HG03457 (cell line): ENCODE measurements around the gene SGK1.
"Not testable (repeated sequence)": the region's sequence is repeated elsewhere in the genome, so short reads cannot be mapped to it uniquely, and the experiment has no call there.

Source experiments
- ATAC-seq: cut with Tn5 transposase; IDR thresholded peaks from one replicate; pipeline ENCODE4 v1.9.1; 2021; ENCODE audit warnings: moderate number of reproducible peaks; ENCODE audit not compliant: unreplicated experiment

Gene SGK1

DNA sequence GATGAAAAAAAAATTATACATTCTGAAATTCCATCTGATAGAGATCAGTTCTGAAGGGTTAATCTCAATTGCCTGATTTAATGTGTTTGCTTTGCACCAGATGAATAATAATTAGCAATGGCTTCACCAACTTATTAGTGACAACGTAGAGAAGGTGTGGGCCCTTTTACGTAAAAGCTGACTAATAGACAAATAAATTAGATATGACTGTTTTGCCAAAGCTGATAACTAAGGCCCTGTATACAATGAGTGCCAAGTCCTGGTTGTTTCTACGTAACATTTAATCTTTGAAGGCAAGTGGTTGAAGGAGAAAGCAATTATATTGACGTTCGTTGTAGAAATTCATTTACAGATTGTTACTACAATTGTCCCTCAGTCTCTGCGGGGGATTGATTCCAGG is 10.8 kb downstream of the SGK1 start:
- no peak for ATAC-seq

DNA sequence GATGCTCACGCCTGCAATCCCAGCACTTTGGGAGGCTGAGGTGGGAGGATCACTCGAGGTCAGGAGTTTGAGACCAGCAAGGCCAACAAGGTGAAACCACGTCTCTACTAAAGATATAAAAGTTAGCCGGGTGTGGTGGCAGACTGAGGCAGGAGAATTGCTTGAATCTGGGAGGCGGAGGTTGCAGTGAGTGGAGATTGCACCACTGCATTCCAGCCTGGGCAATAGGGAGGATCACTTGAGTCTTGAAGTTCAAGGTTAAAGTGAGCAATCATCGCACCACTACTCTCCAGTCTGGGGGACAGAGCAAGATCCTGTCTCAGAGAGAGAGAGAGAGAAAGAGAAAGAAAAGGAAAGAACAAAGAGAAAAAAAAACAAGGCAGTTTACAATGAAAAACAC is 13.5 kb downstream of the SGK1 start:
- ATAC-seq = not testable (repeated sequence)

DNA sequence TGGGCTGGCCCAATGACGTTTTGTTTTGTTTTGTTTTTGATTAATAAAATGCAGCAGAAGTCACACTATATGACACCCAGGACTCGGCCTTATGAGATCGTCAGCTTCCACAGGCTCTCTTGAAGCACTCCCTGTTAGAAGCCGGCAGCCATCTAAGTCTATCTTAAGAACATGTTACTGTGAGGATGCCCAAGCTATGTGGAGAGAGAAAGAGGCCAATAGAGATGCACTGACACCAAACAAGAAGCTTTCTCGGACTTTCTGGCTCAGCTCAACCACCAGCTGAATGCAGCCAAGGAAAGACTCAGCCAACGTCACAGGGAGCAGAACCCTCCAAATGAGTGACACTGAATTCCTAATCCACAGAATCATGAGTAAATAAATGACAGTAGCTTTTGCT is 14.0 kb downstream of the SGK1 start:
- ATAC-seq = no peak

DNA sequence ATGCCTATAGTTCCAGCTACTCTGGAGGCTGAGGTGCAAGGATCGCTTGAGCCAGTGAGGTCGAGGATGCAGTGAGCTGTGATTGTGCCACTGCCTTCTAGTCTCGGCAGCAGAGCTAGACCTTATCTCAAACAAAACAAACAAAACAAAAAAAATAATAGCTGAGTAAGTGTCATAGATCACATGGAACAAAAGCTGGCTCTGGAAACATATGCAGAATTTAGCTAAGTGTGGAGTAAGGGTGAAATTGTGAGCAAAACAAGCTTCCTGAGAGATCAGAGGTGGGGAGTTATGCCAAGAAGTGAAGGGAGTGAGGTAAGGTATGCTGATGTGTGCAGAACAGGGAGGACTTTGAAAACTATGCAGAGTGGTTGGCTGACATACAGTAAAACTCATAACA is 18.7 kb downstream of the SGK1 start:
- no peak for ATAC-seq

DNA sequence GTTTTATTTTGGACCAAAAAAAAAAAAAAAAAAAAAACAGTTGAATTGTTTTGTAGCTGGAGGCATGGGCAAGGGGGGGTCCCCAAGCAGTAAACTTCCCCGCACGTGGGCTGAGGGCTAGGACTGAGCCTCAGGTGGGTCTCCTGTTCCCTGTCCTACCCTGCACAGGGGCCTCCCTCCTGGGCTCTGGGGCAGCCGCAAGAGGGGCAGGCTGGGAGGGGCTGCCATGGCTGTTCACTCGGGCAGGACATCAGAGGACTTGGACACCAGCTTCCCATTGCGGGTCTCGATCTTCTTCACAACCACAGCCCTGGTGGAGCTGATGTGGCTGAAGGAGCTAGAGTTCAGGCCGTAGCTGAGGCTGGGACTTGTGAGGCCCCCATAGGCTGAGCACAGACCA is 21.1 kb downstream of the SGK1 start:
- no peak for ATAC-seq

DNA sequence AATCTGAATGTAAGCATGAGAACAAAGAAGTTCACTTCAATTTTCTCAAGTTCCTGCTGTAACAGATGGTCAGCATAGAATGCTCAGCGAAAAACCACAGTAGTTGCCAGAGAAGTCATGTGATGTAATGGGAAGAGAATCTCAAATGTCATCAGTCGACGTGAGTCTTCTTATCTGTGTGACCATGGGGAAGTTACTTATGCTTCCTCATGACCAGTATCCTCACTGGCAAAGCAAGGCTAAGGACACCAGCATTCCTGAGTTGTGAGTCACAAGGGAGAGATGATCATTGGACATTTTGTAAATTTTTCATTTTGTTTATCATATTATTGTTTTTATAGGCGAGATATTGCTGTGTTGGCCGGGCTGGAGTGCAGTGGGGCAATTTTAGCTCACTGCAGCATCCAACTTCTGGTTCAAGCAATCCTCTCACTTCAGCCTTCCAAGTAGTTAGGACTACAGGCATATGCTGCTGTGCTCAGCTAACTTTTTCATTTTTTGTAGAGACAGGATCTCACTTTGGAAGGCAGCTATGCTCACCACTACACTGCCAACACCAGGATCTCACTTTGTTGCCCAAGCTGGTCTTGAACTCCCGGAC is 21.9 kb downstream of the SGK1 start:
- no peak for ATAC-seq

DNA sequence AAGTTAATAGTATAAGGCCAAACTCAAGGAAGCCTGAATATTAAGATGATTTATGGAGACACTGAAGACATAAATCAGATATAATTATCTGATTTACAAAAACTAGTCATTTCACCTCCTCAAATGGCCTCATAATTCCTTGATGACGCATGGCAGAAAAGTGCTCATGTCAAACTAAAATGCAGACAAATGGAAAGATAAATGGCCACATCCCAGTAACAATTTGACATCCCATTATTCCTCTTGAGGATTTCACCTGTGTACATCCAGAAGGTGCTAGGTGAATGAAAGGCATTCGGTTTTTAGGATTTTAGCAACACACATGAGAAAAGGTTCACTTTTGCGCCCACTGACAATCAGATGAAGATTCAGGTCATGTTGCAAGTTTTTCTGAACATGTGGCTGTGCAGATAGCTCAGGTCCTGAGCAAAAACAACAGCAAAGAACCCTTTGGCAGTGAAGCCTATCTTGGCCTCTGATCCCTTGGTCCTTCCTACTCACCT is 24.2 kb downstream of the SGK1 start:
- ATAC-seq = no peak

DNA sequence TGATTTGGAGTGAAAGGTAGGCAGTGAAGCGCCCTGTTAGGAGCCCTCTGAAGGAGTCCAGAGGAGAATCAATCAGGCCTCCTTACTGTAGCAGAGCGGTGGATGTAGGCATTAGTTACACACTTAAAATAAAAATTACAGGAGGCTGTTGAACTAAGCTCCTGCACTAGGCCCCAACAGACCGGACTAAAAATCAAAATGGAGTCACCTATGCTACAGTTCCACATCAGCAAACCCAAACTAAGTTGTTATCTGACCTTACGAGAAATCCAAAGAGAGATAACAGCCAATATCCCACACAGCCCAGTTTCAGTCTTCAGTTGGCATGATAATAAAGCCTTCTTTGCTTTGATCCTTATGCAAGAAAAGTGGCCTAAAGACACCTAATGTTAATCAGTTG is 26.8 kb downstream of the SGK1 start:
- no peak for ATAC-seq

DNA sequence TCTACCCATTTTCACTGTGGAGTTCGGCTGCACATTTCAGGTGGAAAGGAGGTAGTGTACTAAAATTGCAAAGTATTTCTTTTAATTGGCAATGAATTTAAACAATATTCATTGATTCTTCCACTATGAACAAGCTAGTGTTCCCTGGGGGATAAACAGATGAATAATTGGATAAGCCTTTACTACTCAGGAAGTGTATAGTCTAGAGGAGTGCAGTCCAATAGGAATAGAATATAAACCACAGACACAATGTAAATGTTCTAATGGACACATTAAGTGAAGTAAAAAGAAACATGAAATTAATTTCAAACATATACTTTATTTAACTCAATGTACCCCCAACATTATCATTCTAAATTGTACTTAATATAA is 28.7 kb downstream of the SGK1 start:
- no peak for ATAC-seq

DNA sequence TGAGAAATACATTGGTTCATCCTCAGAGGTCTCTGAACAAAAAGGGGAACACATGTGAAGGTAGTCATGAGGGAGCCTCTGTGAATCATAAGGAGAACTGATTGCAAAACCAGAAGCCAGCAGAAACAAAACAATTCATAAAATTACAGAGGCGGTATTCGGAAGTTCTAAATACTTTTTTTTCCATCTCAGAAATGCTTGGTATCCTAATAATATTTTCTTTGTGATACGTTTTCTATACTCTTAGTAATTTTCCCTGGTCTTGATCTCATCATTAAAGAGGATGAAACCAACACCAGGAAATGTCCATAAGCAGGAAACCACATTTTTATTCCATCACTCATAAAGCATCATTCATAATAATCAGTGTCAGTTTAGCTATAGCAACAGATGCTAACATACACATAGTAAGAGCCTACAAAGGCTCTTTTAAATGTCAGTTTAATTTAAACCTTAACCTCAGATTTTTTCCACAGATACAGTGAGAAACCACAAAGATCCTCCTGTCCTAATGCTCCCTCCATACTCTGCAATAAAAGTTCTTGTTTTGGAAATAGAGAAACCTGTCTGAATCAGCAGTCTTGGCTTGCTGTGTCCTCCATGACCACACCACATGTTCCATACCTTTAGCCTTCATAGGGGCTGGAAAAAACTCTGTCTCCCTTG is 29.2 kb downstream of the SGK1 start:
- peak; percentile 68 for ATAC-seq

DNA sequence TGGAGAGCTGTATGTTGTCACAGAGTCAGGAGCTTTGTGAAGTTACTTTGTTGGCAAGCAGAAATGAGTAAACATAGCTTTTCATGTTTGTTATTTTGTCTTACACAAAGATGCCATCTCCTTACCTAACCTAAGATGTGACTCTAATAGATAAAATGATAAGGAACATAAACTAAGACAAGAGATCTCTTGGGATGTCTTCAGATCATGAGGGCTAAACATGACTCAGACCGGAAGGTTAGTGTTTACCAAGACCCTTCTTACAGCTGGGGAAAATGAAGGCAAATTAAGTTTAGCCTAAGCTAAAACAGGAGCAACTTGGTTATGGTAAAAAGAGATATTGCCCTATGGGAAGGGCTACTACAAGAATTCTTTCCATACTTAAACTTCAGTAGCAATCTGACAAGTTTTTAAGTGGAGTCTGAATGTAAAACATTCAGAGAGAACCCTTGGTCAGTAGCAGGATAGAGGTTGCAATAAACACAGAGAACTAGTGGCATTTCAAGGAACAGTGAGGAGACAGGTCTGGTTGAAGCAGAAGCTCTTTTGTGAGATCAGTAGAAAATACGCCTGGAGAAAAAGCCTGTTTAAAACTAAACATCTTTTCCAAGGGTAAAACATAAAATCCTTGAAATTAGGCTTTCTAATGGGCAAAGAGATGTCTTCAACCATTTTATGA is 29.9 kb downstream of the SGK1 start:
- no peak for ATAC-seq

DNA sequence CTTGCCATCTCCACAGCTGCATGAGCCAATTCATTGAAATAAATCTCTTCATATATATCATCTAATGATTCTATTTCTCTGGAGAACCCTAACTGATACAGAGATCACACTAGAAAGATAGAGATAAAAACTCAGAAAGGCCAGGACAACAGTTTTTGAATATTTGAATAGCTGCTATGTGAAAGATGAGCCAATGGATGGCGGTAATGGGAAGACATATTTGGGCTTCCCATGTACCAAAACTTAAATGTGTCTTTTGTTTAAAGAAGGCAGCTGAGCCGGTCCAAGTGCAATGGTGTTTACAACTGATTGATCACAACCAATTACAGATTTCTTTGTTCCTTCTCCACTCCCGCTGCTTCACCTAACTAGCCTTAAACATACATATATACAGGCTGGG is 35.1 kb downstream of the SGK1 start:
- no peak for ATAC-seq

DNA sequence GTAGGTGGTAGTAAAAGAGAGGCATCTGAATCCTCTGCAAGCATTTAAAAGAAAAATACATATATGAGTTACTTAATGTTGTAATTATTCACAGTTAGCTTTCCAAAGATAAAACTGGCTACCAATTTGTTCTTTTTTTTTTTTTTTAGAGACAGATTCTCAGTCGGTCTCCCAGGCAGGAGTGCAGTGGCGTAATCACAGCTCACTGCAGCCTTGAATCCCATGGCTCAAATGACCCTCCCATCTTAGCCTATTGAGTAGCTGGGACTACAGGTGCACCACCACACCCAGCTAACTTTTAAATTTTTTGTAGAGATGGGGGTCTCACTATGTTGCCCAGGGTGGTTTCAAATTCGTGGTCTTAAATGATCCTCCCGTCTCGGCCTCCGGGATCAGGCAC is 36.5 kb downstream of the SGK1 start:
- ATAC-seq = no peak

DNA sequence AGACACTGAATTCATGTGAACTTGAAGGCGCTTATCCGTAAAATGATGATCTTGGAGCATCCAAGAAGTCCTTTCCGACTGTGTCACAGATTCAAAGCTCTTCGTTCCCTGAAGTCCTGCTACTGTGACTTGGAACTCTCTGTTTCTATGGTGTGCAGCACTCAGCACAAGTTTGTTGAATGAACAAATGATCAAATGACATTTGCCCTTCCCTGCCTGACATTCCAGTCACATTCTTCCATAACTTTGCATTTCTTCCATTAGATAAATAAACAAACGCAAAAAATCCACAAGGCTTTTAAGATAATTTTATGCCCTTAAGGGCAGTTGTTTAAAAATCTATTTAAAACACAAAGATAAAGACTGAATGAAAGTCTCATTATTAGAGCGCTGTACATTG is 39.9 kb downstream of the SGK1 start:
- ATAC-seq = no peak

DNA sequence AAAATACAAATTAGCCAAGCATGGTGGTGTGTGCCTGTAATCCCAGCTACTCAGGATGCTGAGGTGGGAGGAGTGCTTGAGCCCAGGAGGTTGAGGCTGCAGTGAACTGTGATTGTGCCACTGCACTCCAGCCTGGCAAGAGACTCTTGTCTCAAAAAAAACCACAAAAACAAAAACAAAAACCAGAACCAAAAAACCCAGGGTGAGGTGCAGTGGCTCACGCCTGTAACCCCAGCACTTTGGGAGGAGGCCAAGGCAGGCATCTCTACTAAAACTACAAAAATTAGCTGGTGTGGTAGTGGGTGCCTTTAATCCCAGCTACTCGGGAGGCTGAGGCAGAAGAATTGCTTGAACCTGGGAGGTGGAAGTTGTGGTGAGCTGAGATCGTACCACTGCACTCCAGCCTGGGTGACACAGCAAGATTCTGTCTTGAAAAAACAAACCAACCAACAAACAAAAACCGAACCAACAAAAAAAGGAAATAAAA is 41.0 kb downstream of the SGK1 start:
- ATAC-seq = not testable (repeated sequence)

DNA sequence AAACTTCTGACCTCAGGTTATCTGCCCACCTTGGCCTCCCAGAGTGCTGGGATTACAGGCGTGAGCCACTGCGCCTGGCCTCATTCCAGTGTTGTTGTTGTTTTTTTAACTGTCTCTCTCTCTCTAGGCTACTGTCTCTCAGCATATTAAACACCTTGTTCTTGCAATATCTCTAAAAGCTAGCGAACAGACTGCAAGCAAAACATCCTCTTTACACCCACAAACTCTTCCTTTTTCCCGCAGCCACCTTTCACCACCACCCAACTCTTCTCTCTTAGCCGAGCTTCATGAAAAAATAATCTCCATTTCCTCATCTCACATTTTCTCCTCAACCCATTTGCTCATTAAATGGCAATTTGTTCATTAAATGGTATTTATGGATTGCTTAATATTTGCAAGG is 45.5 kb downstream of the SGK1 start:
- ATAC-seq = no peak

DNA sequence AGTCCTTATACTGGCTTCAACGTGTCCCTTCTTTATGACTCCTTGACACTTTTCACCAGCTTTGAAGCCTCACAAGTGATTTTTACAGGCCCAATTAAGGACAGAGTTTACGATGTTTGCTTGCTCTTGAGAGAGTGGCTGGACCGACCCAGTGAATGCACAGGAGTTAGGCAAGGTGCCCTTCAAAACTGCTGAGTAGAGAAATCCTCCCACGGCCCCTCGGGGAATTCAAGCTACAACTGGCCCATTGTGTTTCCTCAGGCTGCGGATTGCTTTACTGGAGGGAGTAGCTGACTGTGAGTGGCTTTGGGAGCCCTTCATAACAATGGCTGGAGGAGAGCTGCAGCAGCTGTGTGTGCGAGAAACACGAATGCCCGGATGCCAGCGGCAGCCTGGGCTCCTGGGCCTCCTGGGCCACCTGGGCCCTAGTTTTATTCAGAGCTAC is 50.0 kb downstream of the SGK1 start:
- no peak for ATAC-seq

DNA sequence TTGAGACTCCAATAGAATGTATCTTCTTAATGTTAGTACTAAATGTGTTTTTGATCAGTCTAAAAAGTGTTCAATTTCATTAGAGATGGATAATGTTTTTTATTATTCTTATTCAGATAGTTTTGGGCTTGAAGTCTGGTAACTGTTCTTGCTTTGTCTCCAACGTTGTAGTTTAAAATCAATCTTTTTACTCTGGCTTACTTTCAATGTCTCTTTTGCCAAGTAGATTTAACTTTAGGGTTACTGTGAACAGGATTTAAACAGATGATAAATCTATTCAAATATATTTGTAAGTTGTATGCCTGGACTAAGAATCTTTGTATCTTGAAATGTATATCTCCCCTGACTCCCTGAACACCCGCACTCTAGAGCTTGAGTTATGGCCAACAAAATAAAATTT is 51.1 kb downstream of the SGK1 start:
- no peak for ATAC-seq

DNA sequence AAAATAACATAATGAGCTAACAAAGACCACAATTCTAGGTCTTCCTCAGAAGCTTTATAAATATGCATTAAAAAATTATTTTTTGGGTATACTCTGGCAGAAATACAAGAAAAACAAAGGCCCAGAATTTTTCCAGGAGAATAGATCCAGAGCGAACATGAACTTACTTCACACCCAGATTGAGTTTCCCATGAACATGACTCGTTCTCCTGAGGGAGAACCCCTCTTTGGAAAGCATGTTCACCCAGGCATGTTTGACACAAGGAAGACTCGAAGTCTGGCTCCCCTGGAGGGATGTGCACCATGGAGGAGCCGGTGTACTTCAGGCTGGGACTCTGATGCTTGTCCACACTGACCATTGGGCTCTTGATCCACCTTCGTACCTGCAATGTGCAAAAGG is 56.1 kb downstream of the SGK1 start:
- no peak for ATAC-seq

DNA sequence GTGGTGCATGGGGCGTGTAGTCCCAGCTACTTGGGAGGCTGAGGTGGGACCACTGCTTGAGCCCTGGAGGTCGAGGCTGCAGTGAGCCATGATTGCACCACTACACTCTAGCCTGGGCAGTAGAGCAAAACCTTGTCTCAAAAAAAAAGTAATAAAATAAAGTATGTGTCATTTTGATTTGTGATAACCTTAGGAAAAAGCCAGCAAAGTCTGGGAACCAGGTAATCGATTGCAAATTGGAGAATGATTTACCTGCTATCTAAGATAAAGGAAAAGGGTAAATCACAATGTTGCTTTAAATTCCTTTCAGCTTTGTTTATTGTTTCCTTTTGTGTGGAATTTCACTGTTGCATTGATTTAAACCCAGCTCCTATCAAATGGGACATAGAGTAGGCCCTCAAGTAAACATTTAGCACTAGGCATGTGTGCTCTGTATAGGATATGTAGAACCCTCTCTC is 59.0 kb downstream of the SGK1 start:
- ATAC-seq = no peak

DNA sequence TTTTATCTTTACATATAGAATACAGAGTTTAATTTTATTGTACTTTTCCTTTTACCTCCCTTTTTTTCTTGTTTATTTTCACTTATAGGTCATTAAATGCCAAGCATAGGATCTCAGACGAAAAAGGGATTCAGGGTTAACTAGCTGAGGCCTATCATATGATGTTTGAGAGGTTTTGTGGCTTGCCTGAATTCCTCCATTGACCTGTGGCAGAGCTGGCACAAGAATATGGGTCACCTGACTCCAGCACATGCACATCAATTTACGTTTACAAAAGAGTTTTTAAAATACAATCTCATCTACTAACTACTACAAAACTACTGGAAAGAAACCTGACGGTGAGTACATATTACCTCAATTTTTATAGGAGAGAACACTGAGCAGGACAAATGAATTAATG is 60.4 kb downstream of the SGK1 start:
- no peak for ATAC-seq

DNA sequence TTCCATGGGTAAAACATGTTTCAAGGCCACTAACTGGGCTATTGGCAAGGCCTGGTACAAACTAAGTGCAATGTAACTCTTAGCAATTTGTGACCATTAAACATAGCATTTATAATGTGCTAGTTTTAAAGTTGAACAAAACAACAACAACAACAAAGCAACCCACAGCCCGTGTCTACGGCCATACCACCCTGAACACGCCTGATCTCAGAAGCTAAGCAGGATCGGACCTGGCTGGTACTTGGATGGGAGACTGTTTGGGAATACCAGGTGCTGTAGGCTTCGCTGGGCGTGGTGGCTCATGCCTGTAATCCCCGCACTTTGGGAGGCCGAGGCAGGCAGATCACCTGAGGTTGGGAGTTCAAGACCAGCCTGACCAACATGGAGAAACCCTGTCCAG is 61.0 kb downstream of the SGK1 start:
- ATAC-seq = no peak
